22Rv1 (cell line): ENCODE data around the gene DTD1.

Experiments used
- H3K27ac ChIP-seq: fragments of 450-650 bp; 2 replicates; pipeline ENCODE4 v1.5.1; 2017
- CTCF ChIP-seq: fragments of 450-650 bp; IDR thresholded peaks from 2 replicates; pipeline ENCODE4 v1.5.1; 2017; ENCODE audit warnings: mild to moderate bottlenecking
- ZFX ChIP-seq: fragments of 450-650 bp; IDR thresholded peaks from 2 replicates; pipeline ENCODE4 v1.6.1; 2017; ENCODE audit warnings: antibody characterized with exemption, borderline replicate concordance

Gene DTD1

DNA sequence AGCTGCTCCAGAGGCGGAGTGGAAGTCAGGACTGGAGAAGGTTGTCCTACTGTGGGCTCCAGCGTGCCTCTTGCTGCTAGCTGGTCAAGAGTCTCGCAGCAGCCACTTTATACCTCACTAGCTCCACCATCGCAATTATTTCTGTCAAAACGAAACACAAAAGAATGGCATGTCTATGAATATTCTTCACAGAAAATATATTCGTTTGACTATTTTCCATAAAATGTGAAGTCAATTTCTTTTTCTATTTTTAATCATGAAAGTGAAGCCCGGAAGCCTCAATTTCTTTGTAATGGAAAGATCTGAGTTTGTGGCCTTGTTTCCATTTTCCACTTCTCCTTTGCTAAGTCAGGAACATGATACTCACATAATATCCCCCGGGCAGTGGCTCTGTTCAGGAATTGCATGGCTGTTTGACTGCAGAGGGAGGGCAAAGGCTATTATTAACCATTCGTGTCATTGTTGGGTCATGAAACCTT is 51.7 kb downstream of the DTD1 start:
- H3K27ac ChIP-seq, result no peak overlapping the region
- TF ChIP-seq ZFX (no peak), CTCF (no peak)

- TF ChIP-seq ZFX (no peak), CTCF (no peak)
- H3K27ac ChIP-seq, result no peak overlapping the region
These were observed 57.4 kb downstream of the DTD1 start for GRCh38 chr20:18645196-18645745.

DNA sequence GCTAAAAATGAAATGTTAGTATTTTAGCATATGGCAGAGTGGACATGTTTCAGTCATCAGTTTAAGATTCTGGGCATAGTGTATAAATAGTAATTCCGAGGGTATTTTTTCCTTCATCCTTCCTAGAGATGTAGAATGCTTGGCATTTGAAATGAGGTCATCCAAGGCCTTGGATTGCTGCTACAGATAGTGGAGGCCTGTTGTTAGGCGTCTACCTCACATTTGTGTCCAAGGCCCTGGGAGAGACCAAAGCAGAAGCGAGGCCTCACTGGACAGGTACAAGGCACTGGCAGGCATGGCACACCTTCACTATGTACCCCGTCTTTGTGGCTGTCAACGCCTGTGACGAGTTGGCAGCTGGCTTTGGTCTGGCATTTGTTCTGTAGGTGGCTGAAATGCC is 58.0 kb downstream of the DTD1 start:
- TF ChIP-seq ZFX (no peak), CTCF (no peak)
- no peak overlapping the region for H3K27ac ChIP-seq

DNA sequence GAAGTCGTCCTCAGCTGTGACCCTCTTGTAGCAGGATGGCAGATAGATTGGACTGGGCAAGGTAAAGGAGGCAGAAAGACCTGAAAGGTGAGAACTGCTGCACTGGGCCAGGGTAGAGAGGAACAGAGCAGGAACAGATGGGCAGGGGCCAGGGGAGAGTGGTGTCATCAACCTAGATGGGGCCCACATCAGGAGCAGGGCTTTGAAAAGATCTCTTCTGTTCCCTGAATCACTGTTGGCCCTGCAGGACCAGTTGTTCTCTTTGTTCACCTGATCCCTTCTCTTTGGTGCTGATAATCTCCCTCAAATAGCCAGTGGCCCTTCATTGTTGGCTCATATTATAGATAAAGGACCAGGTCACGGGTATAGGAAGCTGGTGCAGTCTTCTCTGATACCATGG is 59.9 kb downstream of the DTD1 start:
- TF ChIP-seq CTCF (no peak), ZFX (no peak)
- H3K27ac ChIP-seq, result no peak overlapping the region

DNA sequence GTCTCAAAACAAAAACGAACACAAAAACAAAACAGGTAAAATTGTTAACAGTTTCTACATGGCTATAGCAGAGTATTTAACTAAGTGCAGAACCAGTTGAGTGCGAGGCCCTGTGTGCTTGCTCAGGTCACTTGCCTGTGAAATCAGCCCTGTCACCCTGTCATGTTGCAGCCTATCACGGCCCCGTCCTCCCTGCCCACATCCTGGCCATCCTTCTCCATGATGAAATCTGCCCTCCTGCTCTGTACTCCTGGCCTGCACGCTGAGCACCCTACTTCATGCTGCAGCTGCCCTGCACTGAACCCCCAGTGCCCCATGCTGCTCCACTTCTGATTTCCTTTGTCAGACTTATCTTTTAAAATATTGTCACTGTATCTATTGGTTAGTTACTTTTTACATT is 62.4 kb downstream of the DTD1 start:
- TF ChIP-seq CTCF, result no peak
- no peak for TF ChIP-seq ZFX
- no peak overlapping the region for H3K27ac ChIP-seq

GRCh38 chr20:18653736-18654447 is 66.0 kb downstream of the DTD1 start:
- no peak for TF ChIP-seq ZFX
- no peak for TF ChIP-seq CTCF
- no peak overlapping the region for H3K27ac ChIP-seq

DNA sequence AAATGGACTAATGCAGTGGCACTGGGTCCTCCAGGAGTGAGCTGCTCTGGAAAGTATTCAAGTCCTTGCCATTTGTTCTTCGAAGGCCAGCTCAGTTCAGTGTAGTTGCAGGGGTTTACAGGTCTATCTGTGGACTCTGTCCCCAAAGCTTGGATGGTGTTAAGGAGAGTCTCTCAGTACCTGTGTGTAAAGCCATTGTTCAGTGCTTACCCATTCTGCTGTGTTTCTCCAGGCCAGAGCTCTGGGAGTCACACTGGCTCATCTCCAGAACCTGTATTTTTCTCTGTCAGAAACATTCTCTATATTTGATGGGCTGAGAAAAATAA is 66.6 kb downstream of the DTD1 start:
- TF ChIP-seq CTCF (no peak), ZFX (no peak)

More for the DNA sequence above, 66.6 kb downstream of the DTD1 start:
- no peak overlapping the region for H3K27ac ChIP-seq
